OCI-M2 (cell line): ENCODE results near the gene SLC15A2.

Experiments
- DNase-seq: peaks from one replicate; lab custom pipeline; 2025; ENCODE audit not compliant: unreplicated experiment; lab: John Stamatoyannopoulos, UW

SLC15A2 gene

DNA sequence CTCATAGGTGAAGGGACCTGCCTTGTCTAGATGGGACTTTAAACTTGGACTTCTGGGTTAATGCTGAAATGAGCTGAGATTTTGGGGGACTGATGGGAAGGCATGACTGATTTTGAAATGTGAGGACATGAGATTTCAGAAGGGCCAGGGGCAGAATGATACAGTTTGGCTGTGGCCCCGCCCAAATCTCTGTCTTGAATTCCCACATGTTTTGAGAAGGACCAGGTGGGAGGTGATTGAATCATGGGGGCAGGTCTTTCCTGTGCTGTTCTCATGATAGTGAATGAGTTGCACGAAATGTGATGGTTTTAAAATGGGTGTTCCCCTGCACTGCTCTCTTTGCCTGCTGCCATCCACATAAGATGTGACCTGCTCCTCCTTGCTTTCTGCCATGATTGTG lies 85.0 kb downstream of the SLC15A2 start:
- no peak for DNase-seq

DNA sequence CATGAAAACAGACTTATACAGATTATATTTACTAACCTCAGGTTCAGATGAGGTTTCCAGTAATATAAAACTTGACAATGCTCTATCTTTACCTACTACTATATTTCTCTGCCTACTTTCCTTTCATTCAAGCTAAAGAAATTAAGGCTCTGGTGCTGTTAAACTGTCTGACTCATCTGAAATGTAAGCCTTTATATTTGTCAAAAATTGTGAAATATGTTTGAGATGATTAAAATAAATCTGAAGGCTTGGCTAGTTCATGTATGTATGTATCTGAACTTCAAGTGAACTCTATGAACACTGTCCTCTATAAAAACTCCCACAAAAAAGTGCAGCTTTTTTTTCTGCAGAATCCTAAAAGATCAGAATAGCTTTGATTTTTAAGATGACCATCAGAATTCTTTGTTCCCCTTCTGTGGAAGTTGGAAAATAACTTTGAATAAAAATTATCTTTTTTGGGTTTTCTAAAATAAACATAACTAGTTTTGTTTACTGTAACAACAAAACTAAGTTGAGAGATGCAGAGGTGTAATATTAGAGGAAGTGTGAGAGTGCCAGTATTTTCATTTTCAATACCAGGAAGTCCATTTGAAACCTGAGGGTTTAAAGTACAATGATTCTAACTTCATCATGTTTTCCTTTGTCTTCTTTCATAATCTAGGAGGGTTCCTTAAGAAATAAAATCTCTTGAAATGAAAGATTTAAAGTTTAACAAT lies 85.7 kb downstream of the SLC15A2 start:
- DNase-seq, result no peak

DNA sequence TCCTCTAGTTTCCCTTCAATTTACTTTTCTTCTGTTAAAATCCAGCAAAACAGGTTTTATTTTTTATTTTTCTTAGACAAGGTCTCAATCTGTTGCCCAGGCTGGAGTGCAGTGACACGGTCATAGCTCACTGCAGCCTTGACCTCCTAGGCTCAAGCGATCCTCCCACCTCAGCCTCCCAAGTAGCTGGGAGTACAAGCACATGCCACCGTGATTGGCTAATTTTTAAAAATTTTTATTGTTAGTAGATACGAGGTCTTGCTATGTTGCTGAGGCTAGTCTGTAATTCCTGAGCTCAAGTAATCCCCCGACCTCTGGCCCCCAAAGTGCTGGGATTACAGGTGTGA lies 86.2 kb downstream of the SLC15A2 start:
- DNase-seq, result no peak

DNA sequence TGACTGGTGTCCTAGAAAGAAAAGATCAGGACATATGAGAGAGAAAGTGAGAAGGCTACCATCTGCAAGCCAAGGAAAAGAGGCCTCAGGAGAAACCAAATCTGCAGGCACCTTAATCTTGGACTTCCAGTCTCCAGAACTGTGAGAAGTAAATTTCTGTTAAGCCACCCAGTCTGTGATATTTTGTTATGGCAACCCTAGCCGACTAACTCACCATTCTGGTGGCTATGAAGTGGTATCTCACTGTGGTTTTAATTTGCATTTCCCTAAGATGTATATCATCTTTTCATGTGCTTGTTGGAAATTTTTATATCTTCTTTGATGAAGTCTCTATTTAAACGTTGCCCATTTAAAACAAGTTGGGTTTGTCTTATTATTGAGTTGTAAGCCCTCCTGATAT lies 87.3 kb downstream of the SLC15A2 start:
- DNase-seq, result no peak

DNA sequence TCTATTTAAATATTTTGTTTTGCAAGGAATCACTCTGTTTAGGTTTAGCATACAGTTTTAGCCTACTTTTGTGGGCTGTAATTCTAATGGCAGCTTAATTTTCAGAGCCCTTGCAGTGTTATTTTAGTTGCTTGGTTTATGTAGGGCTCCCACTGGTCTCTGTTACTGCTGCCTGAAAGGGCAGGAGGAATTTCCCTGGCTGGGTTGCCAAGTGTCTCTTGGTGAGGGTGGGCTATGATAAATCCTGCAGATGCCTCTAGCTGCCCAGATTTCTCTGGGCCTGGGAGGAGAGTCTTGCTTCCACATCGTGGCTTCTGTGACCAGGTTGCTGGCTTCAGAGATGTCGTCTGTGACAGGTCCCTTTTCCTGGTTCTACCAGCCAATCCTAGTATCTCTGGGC lies 91.6 kb downstream of the SLC15A2 start:
- no peak for DNase-seq

DNA sequence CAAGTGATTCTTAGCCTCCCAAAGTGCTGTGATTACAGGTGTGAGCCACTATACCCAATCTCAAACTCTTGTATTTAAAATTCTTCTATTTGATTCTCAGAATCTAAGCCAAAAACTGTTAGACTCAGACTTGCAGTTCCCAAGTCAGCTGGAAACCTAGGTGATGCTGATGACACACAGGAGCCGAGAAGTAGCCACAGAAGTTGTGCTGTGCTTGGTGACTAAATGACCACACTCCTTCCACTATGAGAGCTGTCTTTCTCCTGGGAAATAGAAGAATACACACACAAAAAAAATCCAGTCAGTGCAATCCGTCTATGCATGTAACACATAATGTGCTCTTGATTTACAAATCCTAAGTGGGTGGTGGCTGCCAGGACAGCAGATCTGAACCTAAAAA lies 93.9 kb downstream of the SLC15A2 start:
- DNase-seq, result no peak

DNA sequence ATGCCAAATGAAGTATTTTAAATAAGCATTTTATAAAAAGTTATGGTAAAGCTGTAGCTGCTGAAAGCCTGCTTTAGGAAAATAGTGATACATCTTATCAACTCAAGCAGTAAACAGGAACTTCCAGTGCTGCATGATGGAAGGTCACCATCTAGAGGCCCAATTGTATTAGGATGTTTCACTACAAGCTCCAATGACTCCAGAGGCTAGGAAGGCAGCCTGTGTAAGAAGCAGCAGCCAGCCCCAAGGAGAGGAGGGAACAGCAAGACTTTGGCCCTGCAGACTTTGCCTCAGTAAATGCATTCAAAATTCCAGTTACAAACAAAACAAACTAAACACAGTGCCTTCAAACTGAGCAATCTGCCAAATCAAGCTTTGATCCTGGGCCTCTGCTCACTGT lies 95.7 kb downstream of the SLC15A2 start:
- DNase-seq, result no peak

DNA sequence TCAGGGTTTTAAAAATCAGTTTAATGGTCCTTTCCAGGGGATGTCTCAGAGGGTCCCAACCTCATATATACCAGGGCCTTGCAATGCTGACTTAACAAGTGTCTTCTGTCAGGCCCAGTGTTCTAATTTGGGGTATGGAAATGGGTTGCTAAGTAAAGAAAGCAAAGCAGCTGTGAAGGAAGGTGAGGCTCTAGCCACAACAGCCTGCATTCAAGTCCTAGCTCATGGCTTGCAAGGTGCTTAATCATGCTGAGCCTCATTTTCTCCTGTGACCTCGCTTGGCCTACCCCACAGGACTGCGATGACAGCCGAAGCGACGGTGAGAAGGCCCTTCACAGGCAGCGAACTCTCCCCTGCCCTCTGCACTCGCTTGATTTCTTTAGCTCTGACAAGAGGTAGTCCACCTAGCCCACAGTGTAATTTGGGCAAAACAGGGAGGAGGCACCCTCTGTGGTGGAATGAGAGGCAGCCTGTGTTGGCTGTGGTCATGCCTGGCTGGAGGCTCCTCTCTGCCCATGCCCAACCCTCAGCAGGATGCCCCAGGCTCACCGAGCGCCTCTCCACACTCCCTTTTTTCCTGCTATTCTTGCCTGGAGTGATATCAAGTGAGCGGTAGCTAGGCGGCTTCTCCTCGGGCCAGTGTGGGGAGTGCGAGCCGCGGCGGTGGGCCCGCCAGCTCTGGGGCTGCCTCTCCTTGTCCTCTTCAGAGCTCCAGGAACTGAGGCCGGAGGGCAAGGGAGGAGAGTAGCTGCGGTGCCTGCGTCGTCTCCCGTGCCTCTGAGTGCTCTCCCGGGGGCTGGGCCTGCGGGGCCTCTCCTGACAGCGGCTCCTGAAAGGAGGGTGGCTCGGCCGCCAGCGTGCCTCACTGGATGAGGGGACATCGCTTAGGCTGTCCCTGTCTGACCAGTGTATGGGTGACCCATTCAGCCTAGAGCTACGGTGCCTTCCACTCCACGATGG lies 98.7 kb downstream of the SLC15A2 start:
- no peak for DNase-seq
